GM19452 (cell line): Measurements from ENCODE around the gene PLCD3.
"Not testable (repeated sequence)": the region's sequence is repeated elsewhere in the genome, so short reads cannot be mapped to it uniquely, and the experiment has no call there.

ENCODE experiments used
- ATAC-seq: cut with Tn5 transposase; IDR thresholded peaks from one replicate; pipeline ENCODE4 v1.9.1; 2021; ENCODE audit not compliant: unreplicated experiment

Gene PLCD3

DNA sequence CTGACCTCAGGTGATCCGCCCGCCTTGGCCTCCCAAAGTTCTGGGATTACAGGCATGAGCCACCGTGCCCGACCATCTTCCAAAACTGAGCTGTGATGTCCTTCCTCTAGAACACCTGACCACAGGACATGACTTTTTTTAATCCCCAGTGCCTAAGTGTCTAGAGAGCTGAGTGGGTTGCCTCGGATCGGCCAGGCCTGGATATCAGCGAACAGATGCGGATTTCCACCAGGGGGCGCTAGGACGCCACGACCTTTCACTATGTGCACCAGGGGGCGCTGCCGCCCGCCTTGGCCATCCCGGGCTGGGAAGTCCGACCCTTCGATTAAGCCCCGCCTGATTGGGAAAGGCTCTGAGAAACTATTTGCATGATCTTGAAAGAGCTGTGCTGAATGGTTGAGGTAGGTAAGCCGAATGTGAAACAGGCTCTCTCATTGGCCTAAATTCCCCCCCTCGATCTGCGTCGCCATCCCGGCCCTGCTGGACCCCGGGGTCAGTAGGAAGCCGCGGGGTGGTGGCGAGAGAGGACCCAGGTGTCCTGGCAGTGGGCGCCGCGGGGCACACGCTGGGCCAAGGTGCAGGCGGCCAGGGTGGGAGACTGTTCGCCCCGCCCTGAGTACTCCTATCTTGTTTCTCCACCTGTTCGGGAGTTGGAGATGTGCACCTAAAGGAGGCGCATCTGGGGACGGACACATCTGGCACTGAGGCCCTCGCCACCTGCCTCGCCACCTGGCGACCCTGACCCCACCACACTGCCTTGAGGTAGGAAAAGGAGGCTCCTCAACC lies 3.1 kb upstream of the PLCD3 start, which contains the start of gene ACBD4:
Gene ACBD4 (plus strand): TSS at position 496 of the 786 bp plus-strand sequence. CDS start 458 bp downstream, outside the sequence.
- peak; percentile 66 for ATAC-seq

- no peak for ATAC-seq
These were observed 503 bp upstream of the PLCD3 start for GRCh38 chr17:45132572-45133463.

DNA sequence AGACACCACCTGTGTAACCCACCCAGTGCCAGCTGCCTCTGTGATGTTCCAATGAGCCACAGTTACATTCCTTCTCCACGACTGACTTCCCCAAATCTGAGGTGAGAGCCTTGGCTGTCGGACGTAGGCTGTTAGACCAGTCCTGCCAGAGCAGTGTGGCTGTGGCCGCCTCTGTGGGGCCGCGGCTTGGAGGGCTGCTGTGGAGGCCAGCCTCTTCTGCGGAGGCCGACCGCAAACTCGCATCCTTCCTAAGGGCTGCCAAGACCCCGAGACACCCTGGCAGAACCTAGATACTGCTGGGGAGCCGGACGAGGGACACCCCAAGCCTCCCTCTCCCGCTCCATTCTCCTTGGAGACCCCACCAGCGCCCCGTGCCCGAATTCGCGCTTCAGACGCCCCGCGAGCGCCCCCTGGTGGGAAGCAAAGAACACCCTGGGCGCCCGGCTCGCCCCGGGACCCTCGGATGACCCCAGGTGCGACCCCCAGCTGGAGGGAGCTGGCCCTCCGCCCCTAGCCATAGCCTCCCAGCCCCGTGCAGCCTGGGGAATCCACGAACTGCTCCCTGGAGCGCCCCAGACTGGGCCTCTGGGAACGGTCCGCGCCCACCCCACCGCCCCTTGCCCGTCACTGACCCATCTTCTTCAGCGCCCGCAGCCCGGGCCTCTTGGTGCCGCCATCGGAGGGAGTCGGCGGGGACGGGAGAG lies 547 bp downstream of the PLCD3 start:
- no peak for ATAC-seq

DNA sequence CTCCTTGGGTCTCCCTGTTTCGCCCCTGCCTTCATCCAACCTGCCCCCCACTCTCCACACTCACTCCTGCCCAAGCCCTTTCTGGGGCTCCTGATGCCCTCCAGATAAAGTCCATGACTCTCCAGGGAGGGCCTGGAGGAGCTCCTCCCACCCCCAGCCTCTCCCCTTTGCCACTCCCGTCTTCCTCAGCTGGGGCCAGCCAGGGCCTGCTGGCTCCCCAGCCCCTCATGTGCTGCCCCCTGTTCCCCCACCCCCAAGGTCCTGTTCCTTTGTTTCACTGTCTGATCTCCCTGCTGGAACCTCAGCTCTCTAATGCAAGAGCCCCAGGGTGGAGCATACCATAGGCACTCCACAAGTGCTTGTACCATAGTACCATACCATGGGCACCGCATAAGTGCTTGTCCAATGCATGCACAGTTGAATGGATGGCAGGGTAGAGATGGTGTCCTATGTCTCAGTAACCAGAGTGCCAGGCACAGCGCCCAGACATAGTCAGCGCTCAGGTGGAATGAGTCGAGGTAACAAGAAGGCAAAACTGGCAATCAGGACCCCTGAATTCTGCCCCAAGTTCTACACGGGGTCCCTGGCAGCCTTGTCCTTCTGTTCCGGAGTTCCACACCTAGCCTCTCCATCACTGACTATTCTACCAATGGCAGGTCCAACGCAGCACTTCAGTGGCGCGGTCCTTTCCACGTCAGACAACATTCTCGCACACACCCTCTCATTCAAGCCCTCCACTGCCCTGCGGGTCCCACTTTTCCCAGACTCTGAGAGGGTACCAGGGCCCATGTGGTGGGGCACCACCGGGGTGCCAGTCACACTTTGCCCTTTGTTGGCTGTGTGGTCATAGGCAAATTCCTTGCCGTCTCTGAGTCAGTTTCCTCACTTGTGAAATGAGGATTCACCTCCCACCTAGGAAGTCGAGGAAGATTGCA lies 1.4 kb downstream of the PLCD3 start:
- ATAC-seq = no peak

- no peak for ATAC-seq
These were observed 2.2 kb downstream of the PLCD3 start for GRCh38 chr17:45129940-45130680.

GRCh38 chr17:45129426-45129939 lies 2.8 kb downstream of the PLCD3 start:
- ATAC-seq = no peak

GRCh38 chr17:45128989-45129388 lies 3.3 kb downstream of the PLCD3 start:
- no peak for ATAC-seq

DNA sequence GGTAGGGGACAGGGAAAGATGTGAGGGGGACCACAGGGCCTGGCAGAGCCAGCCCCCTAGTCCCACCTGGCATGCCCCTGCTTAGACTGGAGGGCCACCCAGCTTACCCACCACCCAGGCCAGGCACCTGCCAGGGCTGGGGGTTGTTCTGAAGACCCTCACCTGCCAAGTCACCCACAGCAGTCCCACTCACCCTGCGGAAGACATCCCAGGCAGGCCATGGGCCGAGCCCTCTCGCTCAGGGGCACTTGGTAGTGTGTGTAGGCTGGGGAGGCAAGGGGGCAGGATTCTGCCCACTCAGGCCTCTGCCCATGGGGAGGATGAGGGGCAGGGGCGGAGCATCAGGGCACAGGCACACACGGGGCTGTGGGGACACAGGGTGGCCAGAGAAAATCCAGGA lies 4.0 kb downstream of the PLCD3 start:
- no peak for ATAC-seq

- no peak for ATAC-seq
These were observed 4.6 kb downstream of the PLCD3 start for GRCh38 chr17:45127548-45128300.

DNA sequence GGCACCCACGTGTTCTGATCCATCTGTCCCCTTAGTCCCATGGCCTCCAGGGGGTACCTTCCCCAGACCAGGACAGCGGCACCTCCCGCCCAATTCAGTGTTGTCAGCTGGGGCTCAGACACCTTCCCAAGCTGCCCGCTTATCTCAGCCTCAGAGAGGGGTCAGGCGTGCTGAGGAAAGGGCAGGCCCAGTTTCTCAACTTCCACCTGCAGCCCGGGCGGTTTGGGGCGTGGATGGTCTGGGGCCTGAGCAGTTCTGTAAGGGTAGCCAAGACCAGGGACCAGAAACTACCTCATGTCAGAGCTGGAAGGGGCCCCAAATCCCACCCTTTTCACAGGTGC lies 5.1 kb downstream of the PLCD3 start:
- ATAC-seq = no peak

- ATAC-seq = no peak
These were observed 6.8 kb downstream of the PLCD3 start for GRCh38 chr17:45125509-45125908.

DNA sequence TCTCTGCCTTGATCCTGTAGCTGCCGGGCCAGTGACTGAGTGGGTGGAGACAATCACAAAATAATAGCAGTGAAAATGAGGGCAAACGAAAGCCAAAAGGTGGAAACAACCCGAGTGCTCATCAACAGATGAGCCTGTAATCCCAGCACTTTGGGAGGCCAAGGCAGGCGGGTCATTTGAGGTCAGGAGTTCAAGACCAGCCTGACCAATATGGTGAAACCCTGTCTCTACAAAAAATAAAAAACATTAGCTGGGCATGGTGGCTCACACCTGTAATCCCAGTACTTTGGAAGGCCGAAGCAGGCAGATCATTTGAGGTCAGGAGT lies 7.6 kb downstream of the PLCD3 start:
- not testable (repeated sequence) for ATAC-seq

GRCh38 chr17:45123930-45124796 lies 8.2 kb downstream of the PLCD3 start:
- no peak for ATAC-seq

DNA sequence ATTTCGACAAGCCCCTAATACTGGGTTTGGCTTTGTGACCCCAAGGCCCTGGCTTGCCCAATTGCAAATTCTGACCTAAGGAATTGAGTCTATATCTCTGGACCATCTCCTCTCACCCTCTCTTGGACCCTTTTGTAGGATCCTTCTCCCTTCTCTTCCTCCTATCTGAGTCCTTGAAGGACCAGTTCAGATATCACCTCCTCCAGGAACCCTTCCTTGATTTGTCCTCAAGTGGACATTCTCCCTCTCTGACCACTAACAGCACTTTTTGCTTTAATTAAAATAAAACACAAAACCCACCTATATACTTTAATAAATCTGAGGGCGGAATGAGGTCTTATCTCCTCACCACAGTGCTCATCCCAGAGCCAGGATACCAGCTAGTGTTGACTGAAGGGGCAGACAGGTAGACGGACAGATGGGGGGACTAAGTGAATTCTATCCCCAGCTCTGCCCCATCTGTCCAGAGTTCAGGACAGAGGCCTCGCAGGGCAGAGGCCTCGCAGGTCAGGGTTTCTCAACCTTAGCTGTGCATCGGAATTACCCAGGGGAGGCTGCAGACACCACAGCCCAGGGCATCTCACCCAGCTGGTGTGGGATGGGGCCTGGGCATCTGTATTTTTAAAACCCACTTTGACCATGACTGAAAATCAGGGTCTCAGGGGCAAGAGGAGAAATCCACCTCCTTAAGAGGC lies 9.1 kb downstream of the PLCD3 start:
- ATAC-seq = no peak

- no peak for ATAC-seq
These were observed 11.3 kb downstream of the PLCD3 start for GRCh38 chr17:45121055-45121454.

- ATAC-seq = no peak
These were observed 11.8 kb downstream of the PLCD3 start for GRCh38 chr17:45120558-45120957.

GRCh38 chr17:45119964-45120363 lies 12.4 kb downstream of the PLCD3 start:
- ATAC-seq = no peak
